Kidney (tissue), 14 donors: Measurements from ENCODE around the gene CDC37L1. TPM values are rescaled to one million over a fixed set of nuclear protein-coding genes. Genes with fewer than 3 reads are reported as not detected.

Source experiments
- DNase-seq, 5 donors: peaks; one replicate each; pipeline ENCODE4 v3.0.0-alpha.2; 2013 to 2020
- FAIRE-seq: peaks from 2 replicates; lab custom pipeline; 2012; peaks lifted over from hg19 to GRCh38; lab: Jason Lieb, UNC
- H3K27ac ChIP-seq, 2 donors: one replicate each; pipeline ENCODE4 v1.7.0; 2013; ENCODE audit warnings: low read depth in 2 of 2, low read length in 2 of 2, inconsistent platforms in 1 of 2
- H3K27me3 ChIP-seq: one replicate; pipeline ENCODE4 v1.7.1; 2013; ENCODE audit warnings: low read length, inconsistent platforms; ENCODE audit not compliant: control insufficient read depth, insufficient read depth
- H3K36me3 ChIP-seq, 3 donors: one replicate each; pipeline versions ENCODE4 v1.7.0 to v1.7.1; 2013; ENCODE audit warnings: low read length in 3 of 3, control low read depth in 1 of 3, inconsistent platforms in 1 of 3; ENCODE audit not compliant: insufficient read depth in 3 of 3, control insufficient read depth in 2 of 3
- H3K4me1 ChIP-seq, 3 donors: one replicate each; pipeline versions ENCODE4 v1.7.0 to v1.7.1; 2013; ENCODE audit warnings: low read length in 3 of 3, inconsistent platforms in 1 of 3, low read depth in 1 of 3; ENCODE audit not compliant: control insufficient read depth in 2 of 3, insufficient read depth in 2 of 3
- H3K4me3 ChIP-seq, 3 donors: one replicate each; pipeline versions ENCODE4 v1.7.0 to v1.8.1; 2013; ENCODE audit warnings: low read length in 3 of 3, control low read depth in 1 of 3, inconsistent platforms in 1 of 3
- H3K9ac ChIP-seq, 3 donors: one replicate each; pipeline versions ENCODE4 v1.7.0 to v1.7.1; 2013; ENCODE audit warnings: low read length in 3 of 3, control low read depth in 1 of 3, inconsistent platforms in 1 of 3
- H3K9me3 ChIP-seq, 3 donors: one replicate each; pipeline versions ENCODE4 v1.7.0 to v1.7.1; 2013; ENCODE audit warnings: low read length in 3 of 3, control low read depth in 1 of 3, inconsistent platforms in 1 of 3; ENCODE audit not compliant: control insufficient read depth in 2 of 3, insufficient read depth in 1 of 3
- intact Hi-C: fragments of 100-400 bp; cut with DNase I; formaldehyde crosslinking; loops from one replicate; pipeline ENCODE4 v1.11.1; 2022
- polyA plus RNA-seq: library from polyadenylated mRNA; stranded (reverse); fragments of 350-450 nt; fragmentation: Illumina TruSeq; extraction: RNeasy Lipid Tissue Mini Kit (QIAGEN cat#74804); gene quantifications from one replicate; pipeline ENCODE4 v1.2.3, GENCODE V29; 2014; ENCODE audit warnings: low read depth, low replicate concordance; ENCODE audit not compliant: insufficient read depth
- total RNA-seq: library from RNA; stranded (reverse); fragmentation: NEBNext Ultra II Directional; extraction: Animal tissue kit (Norgen Biotek cat#: 25700); gene quantifications from one replicate; pipeline ENCODE4 v1.2.1, GENCODE V29; 2021
- TF ChIP-seq, protein P1 (sequence below): IDR thresholded peaks from 3 replicates; pipeline ENCODE4 v1.5.1; 2012; ENCODE audit warnings: mild to moderate bottlenecking, moderate library complexity, borderline replicate concordance; ENCODE audit not compliant: insufficient read depth; ENCODE audit errors: extremely low read depth
- donor health status: control.
- donor health status: control.
- donor health status: control.
- donor health status: control.
- donor health status: control.
- donor health status: DM: yes; HTN: yes; CAD: no.
- donor health status: Normal renal cell carcinoma (clear cell type).

The CDC37L1 gene
- total and polyA plus RNA-seq, 2 donors from 2014 or later: 16.9 to 24.7 TPM

DNA sequence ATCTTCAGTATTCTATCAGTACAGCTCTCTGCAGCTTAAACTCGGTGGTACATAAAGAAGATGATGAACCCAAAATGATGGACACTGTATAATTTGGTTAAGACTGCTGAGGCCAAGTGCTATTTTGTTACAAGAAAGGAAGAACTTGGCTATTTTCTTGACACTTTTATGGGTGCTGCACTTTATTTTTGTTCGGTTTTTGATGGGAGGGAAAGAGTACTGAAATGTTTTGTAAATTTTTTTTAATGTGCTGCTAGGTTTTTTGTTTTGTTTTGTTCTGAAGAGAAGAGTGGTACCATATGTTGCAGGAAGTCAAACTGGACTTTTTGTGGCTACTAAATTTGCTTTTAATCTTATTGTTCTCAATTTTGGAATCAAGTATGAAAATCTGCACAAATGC lies 26.7 kb downstream of the CDC37L1 start:
- Histone ChIP-seq H3K9me3 (no peaks in the 10 kb centered on the region), H3K9ac (no peak overlapping the region), H3K4me1 (no peaks in the 10 kb centered on the region), H3K36me3 (peaks cover 4 to 12% (median 9%) of the 10 kb centered on the region in 3 donors), H3K27me3 (no peaks in the 10 kb centered on the region), H3K4me3 (no peak overlapping the region), H3K27ac (no peak overlapping the region)
- peak in 2 of 5 donors; percentile 36 to 59 for DNase-seq
- intact Hi-C loops: no loop called here
- TF ChIP-seq, protein P1, sequence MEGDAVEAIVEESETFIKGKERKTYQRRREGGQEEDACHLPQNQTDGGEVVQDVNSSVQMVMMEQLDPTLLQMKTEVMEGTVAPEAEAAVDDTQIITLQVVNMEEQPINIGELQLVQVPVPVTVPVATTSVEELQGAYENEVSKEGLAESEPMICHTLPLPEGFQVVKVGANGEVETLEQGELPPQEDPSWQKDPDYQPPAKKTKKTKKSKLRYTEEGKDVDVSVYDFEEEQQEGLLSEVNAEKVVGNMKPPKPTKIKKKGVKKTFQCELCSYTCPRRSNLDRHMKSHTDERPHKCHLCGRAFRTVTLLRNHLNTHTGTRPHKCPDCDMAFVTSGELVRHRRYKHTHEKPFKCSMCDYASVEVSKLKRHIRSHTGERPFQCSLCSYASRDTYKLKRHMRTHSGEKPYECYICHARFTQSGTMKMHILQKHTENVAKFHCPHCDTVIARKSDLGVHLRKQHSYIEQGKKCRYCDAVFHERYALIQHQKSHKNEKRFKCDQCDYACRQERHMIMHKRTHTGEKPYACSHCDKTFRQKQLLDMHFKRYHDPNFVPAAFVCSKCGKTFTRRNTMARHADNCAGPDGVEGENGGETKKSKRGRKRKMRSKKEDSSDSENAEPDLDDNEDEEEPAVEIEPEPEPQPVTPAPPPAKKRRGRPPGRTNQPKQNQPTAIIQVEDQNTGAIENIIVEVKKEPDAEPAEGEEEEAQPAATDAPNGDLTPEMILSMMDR: no peak
- FAIRE-seq: no peak

DNA sequence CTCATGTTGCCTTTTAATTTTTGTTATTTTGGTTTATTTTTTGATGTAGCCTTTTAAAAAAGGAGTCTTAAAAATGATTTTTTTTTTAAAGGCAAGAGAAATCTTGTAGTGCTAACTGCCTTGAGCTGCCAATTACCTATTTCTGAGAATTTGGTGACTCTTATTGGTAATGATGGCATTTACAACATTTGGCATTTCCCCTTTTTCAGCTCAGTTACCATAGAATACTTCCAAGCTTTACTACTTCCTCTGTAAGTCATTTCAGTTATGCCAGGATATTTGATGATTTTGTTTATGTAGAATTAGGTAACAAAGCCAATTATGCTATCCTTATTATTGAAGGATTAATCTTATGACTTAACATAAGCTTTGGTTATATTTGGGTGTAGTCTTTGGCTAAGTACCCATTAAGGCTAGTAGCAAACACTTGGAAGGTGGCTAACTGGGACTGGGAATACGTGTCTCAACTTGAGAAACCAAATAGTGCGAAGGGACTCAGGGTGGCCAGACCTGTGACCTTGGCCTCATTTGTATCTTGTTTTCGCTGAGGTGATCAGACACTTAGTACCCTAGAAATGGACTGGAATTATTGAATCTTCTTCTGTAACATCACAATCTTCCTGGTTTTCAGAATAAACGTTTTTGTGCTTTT lies 27.7 kb downstream of the CDC37L1 start:
- DNase-seq (no peak), FAIRE-seq (no peak)
- Histone ChIP-seq H3K27me3 (no peaks in the 10 kb centered on the region), H3K9me3 (no peaks in the 10 kb centered on the region), H3K4me3 (no peak overlapping the region), H3K9ac (no peak overlapping the region), H3K27ac (no peak overlapping the region), H3K36me3 (peaks cover 2 to 15% (median 8%) of the 10 kb centered on the region in 3 donors), H3K4me1 (no peaks in the 10 kb centered on the region)
- intact Hi-C loops: no loop called here
- TF ChIP-seq, protein P1: no peak

DNA sequence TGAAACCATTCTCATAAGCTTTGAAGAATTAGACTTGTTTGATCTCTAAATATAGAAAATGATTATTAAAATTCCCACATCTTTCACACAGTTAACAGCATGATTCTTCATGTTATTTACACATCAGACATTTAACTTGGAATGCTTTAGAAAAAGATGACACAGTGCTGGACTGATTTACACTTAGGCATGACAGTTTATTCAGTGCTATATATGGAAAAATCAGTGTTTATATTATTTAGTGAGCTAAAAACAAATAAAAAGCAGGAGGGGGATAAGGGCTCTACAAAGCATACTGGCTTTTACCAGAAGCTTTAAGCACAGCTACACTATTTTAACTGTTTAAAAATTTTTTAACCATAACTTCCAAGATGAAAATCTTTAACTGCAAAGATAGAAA lies 30.0 kb downstream of the CDC37L1 start:
- H3K4me1 ChIP-seq: no peaks in the 10 kb centered on the region
- FAIRE-seq: no peak
- H3K36me3 ChIP-seq: peaks cover 5 to 18% (median 15%) of the 10 kb centered on the region in 3 donors
- H3K4me3 ChIP-seq: no peak overlapping the region
- intact Hi-C loops: no loop called here
- no peaks in the 10 kb centered on the region for H3K9me3 ChIP-seq
- no peak overlapping the region for H3K9ac ChIP-seq
- TF ChIP-seq, protein P1: no peak
- no peaks in the 10 kb centered on the region for H3K27me3 ChIP-seq
- no peak overlapping the region for H3K27ac ChIP-seq
- DNase-seq: peak in 1 of 5 donors; percentile 2
